Vagina (tissue), 2 donors: ENCODE results near the gene FAM98B. TPM values are rescaled to one million over a fixed set of nuclear protein-coding genes. Genes with fewer than 3 reads are reported as not detected.

Experiments
- DNase-seq, 2 donors: peaks; one replicate each; pipeline ENCODE4 v3.0.0-alpha.2; 2017; ENCODE audit errors: extremely low spot score in 2 of 2
- H3K27ac ChIP-seq: fragments of 200-600 bp; sonication (generic); one replicate; pipeline ENCODE4 v1.5.1; 2019
- H3K27me3 ChIP-seq: fragments of 200-600 bp; sonication (generic); one replicate; pipeline ENCODE4 v1.5.1; 2019
- H3K36me3 ChIP-seq, 2 donors: fragments of 200-600 bp; sonication (generic); one replicate each; pipeline ENCODE4 v1.5.1; 2017 to 2019
- H3K4me1 ChIP-seq: fragments of 200-600 bp; sonication (generic); one replicate; pipeline ENCODE4 v1.5.1; 2019
- H3K4me3 ChIP-seq, 2 donors: fragments of 200-600 bp; sonication (generic); 1 replicate in 1 of 2; 2 replicates in 1 of 2; pipeline ENCODE4 v1.5.1; 2016 to 2019
- H3K9me3 ChIP-seq: fragments of 200-600 bp; sonication (generic); one replicate; pipeline ENCODE4 v1.5.1; 2019
- CTCF ChIP-seq, 3 experiments: fragments of 450-650 bp in 2 of 3; fragments of 200-600 bp in 1 of 3; sonication (generic) in 1 of 3; IDR thresholded peaks; one replicate each; pipeline ENCODE4 v1.5.1; 2017 to 2019; ENCODE audit warnings: antibody characterized with exemption in 3 of 3, mild to moderate bottlenecking in 2 of 3, moderate library complexity in 2 of 3
- POLR2A ChIP-seq, 2 donors: fragments of 450-650 bp; IDR thresholded peaks; one replicate each; pipeline ENCODE4 v1.6.1; 2017; ENCODE audit warnings: antibody characterized with exemption in 2 of 2, mild to moderate bottlenecking in 2 of 2, moderate library complexity in 2 of 2
- POLR2AphosphoS5 ChIP-seq, 2 donors: sonication (generic); formaldehyde crosslinking; IDR thresholded peaks; one replicate each; pipeline ENCODE4 v1.9.0; 2017; ENCODE audit warnings: antibody characterized with exemption in 2 of 2, mild to moderate bottlenecking in 2 of 2, low read depth in 1 of 2; ENCODE audit not compliant: insufficient read depth in 1 of 2
- intact Hi-C: fragments of 100-400 bp; cut with DNase I; formaldehyde crosslinking; loops from one replicate; pipeline ENCODE4 v1.15.1; 2023
- total RNA-seq: library from RNA; depleted of rRNA; stranded (reverse); fragments of >200 nt; gene quantifications from one replicate; pipeline ENCODE4 v1.2.3, GENCODE V29; 2016

The FAM98B gene
- total RNA-seq, 1 donor from 2014 or later, result 18.7 TPM

GRCh38 chr15:38479266-38479665 lies 25.3 kb downstream of the FAM98B start:
- intact Hi-C loops, result no loop called here
- Histone ChIP-seq H3K4me3 (no peak overlapping the region), H3K4me1 (no peaks in the 10 kb centered on the region), H3K27me3 (no peaks in the 10 kb centered on the region), H3K36me3 (peaks cover 0 to 28% of the 10 kb centered on the region in 2 donors), H3K27ac (no peak overlapping the region), H3K9me3 (no peaks in the 10 kb centered on the region)
- DNase-seq, result no peak
- no peak for TF ChIP-seq POLR2A (IDR thresholded peaks at IDR 0.05)
- no peak for TF ChIP-seq POLR2AphosphoS5 (IDR thresholded peaks at IDR 0.05; ENCODE audit: insufficient read depth in 1 of 2, low read depth in 1 of 2)
- no peak for TF ChIP-seq CTCF (IDR thresholded peaks at IDR 0.05)

- DNase-seq, result no peak
- Histone ChIP-seq H3K4me3 (no peak overlapping the region), H3K36me3 (peaks cover 0 to 23% of the 10 kb centered on the region in 2 donors), H3K4me1 (no peaks in the 10 kb centered on the region), H3K9me3 (no peaks in the 10 kb centered on the region), H3K27ac (no peak overlapping the region), H3K27me3 (no peaks in the 10 kb centered on the region)
- intact Hi-C loops, result no loop called here
- TF ChIP-seq CTCF (IDR thresholded peaks at IDR 0.05) (no peak), POLR2AphosphoS5 (IDR thresholded peaks at IDR 0.05; ENCODE audit: insufficient read depth in 1 of 2, low read depth in 1 of 2) (no peak), POLR2A (IDR thresholded peaks at IDR 0.05) (no peak)
Measured at GRCh38 chr15:38479756-38480155, 25.8 kb downstream of the FAM98B start.

GRCh38 chr15:38481113-38481512 lies 27.2 kb downstream of the FAM98B start:
- Histone ChIP-seq H3K27me3 (no peaks in the 10 kb centered on the region), H3K4me1 (no peaks in the 10 kb centered on the region), H3K27ac (no peak overlapping the region), H3K36me3 (peaks cover 0 to 10% of the 10 kb centered on the region in 2 donors), H3K4me3 (no peak overlapping the region), H3K9me3 (no peaks in the 10 kb centered on the region)
- DNase-seq, result no peak
- TF ChIP-seq POLR2AphosphoS5 (IDR thresholded peaks at IDR 0.05; ENCODE audit: insufficient read depth in 1 of 2, low read depth in 1 of 2) (no peak), CTCF (IDR thresholded peaks at IDR 0.05) (no peak), POLR2A (IDR thresholded peaks at IDR 0.05) (no peak)
- intact Hi-C loops, result no loop called here

- TF ChIP-seq CTCF (IDR thresholded peaks at IDR 0.05) (no peak), POLR2A (IDR thresholded peaks at IDR 0.05) (no peak), POLR2AphosphoS5 (IDR thresholded peaks at IDR 0.05; ENCODE audit: insufficient read depth in 1 of 2, low read depth in 1 of 2) (no peak)
- Histone ChIP-seq H3K36me3 (peaks cover 0 to 10% of the 10 kb centered on the region in 2 donors), H3K27ac (no peak overlapping the region), H3K4me3 (no peak overlapping the region), H3K4me1 (no peaks in the 10 kb centered on the region), H3K9me3 (no peaks in the 10 kb centered on the region), H3K27me3 (no peaks in the 10 kb centered on the region)
- intact Hi-C loops, result no loop called here
- DNase-seq, result no peak
Measured at GRCh38 chr15:38481761-38482160, 27.8 kb downstream of the FAM98B start.

GRCh38 chr15:38482572-38482971 lies 28.6 kb downstream of the FAM98B start:
- no peaks in the 10 kb centered on the region for H3K9me3 ChIP-seq
- H3K36me3 ChIP-seq, result peaks cover 0 to 8% of the 10 kb centered on the region in 2 donors
- no peak overlapping the region for H3K4me3 ChIP-seq
- DNase-seq, result no peak
- TF ChIP-seq POLR2AphosphoS5 (IDR thresholded peaks at IDR 0.05; ENCODE audit: insufficient read depth in 1 of 2, low read depth in 1 of 2) (no peak), CTCF (IDR thresholded peaks at IDR 0.05) (no peak), POLR2A (IDR thresholded peaks at IDR 0.05) (no peak)
- no peaks in the 10 kb centered on the region for H3K27me3 ChIP-seq
- H3K4me1 ChIP-seq, result no peaks in the 10 kb centered on the region
- H3K27ac ChIP-seq, result no peak overlapping the region
- intact Hi-C loops, result no loop called here
